ENCODE measurements around the gene KCNJ16.

The KCNJ16 gene

DNA sequence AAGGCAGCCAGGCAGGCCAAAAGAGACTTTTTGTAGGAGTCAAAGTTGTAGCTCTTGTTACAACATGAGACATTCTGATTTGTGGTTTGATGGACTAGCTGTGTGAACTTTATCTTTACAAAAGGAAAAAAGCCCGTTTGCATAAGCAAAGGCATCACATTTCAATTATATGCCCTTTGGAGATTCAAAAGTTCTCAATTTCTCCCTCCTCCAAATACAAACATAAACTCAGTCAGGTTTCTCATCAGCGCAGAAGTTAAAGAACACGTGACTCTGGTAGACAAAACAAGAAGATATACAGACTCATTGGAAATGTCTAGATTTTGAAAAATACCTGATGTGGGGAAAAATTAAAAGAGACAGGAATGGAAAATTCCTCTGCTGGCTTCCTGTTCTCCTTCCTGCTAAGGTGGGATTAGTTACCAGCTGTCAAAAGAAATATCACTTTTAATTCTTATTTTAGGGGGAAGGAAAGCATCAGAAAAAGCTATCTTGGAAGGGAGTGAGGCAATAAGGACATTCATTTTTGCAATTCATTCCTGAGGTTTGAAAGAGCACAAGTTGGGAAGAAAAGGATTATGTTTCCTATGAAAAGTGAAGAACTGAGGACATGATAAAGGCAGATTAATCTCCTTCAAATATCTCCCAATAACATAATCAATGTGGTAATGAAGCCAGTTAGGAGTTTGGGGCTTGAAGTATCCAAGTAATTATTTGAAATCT is 4.6 kb upstream of the KCNJ16 start:
- DNase-seq, result no peak

DNA sequence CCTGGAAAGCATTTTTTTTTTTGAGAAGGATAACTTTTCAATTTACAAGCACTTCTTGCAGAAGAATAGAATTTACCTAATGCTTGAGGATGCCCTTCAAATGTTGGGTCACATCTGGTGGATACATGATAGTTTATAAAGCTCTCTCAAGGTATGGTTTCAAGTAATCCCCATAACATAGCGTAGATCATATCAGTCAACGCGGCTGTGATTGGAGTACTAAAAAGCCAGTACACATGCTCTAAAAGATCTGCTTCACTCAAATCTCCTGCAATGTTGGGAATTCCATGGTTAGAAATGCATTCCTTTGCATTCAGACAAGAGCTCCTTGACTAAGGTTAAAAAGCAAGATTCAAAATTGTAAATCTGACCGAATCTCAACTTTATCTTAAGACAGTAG is 3.9 kb upstream of the KCNJ16 start:
- no peak for DNase-seq

DNA sequence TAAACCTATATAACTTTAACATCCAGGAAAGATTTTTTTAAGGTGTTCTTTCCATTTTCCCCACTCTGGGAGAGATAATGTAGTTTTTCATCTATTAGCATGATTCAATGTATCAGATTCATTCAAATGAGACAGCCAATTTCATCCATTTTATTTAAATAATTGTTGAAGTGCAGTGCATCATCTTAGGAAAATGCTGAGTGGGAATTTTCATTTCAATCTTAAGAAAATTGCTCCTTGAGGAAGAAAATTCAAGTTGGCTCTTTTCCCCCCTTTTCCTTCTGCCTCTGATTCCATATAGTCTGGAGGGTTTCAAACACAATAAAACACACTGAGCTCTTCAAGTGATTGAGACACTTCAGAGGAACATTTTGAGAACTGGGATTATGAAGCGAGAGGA is 3.4 kb upstream of the KCNJ16 start:
- no peak for DNase-seq

DNA sequence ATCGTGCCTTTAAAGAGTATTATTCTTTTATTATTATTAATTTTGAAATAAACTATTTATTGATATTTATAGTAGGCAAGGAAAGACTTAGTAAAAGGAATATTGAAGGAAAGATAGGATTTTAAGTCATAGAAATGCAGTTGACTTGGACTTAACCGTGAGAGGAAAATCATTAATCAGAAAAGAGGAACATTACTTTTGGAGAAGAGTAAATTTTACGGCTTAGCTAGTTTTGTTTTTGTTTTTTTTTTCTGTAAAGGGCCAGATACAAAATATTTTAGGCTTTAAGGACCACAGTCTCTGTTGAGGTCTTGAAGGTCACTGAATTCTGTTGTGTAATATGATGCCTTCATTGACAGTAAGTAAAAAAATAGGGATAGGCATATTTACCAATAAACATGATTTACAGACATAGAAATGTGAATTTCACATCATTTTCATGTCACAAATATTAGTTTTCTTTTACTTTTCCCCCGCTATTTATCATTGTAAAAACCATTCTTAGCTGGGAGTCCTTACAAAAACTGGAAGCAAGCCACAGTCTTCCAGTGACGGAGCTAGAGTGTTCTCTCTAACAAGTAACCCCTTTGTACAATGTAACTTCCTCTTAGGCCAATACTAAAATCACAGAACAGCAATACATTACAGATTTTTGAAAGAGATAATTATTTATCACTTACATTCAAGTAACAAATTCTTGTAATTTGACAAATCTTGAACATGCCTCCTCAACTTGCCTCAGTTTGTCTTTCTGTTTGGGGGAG is 2.3 kb upstream of the KCNJ16 start:
- DNase-seq, result no peak

DNA sequence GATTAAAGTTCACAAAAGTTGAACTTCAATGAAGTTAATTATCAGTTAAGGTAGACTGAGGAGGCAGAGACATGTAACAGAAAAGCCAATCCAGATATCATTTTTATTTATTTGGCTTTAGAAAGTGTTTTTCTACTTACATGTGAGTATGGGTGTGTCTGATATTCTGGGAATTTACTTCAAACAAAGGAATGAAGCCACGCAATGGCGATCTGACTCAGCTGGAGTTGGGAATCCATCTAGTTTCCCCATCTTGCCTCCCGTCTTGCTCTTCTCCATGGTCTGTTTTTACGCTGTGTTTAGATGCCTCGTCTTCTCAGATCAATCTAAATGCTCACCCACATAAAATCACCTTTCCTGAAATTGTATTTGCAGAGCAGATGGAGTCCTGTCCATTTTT is 1.7 kb upstream of the KCNJ16 start:
- DNase-seq, result no peak

DNA sequence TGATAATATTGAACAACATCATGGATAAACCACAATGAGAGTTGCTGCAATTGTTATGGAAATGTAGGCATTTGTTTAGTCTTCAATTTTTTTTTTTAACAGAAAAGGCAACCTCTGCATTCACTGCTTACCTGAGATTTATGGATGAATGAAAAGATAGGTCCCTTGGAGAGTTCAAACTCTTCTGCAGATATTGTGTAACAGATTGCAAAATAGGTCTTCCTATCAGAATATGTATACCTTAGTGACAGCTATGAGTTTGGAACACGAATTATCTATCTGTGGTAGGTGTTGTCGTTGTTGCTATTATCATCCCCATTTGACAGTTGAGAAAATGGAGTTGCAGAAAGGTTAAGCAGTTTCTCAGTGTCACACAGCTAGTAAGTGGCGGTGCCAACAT is 1.2 kb upstream of the KCNJ16 start:
- DNase-seq, result no peak

DNA sequence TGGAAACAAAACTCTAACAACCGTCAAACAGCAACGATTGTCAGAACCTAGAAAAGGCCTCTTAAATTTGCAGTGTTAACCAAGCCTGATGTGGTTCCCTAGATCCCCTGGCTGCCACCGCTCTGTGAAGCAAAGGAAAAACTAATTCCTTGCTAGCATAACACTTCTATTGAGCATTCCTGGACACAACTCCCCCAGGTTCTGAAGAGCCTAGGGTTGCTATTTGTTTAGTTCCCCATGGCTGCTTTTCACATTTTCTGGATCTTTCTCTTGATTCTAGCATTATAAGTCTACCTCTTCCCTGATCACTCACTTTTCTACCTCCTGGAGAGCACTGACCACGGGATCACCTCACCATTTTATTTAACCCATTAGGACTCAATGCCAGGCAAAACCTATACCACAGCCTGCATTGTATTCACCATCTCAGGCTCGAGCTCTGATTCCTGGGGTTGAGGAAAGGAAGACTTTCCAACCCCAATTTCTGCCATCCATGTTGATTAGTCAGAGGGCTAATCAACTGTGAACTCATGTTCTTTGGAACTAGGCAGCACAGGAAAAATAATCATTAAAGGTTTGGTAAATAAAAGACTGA is 692 bp upstream of the KCNJ16 start:
- DNase-seq, result no peak

DNA sequence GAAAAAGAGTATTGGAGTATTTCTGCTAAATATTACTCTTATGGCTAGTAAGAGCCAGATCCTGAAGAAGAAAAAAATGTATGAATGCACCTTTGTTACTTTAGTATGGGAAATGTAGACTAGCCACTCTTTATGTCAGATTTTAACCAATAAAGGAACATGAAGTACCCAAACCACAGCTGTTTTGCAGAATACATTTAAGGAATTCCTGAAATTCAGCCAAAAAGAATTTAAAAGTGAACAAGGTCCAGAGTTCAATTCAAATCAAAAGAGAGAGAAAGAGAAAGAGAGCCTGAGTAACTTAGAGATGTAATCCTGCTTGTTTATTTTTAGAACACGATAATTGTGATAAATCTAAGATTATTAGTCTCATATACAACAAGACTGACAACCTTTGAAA is 1.2 kb downstream of the KCNJ16 start:
- DNase-seq, result peak; percentile 15

DNA sequence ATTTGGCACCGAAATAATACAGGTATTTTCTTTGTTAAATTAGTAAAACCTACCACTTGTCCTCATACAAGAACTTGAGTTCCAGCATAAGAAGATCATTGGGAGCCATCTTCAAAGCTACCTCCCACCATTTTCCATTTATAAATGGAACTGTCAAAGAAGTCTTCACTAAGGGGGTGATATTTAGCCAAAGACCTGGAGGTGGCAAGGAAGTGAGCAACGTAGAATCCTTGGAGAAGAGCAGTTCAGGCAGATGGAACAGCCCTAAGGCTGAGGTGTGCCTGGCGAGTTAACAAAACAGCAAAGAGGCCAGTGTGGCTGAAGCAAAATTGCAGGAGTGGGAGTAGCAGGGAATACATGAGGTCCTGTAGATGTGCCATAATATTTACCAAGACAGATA is 1.8 kb downstream of the KCNJ16 start:
- DNase-seq, result no peak

DNA sequence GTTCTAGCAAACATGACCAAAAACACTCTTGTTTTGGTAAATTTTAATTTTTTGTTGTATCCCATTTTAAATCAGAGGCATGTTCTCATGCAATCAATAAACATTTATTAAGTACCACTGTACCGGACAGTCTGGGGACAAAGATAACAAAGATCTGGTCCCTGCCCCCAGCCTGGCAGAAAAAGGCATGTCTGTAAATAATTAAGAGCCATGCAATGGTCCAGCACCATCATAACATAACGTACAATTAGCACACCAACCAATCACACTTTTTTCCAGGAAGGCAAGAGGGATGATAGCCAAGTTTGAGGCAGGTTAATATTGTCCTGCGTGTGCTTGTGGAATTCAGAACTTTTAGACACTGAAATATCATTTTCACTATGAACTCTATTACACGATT is 3.5 kb downstream of the KCNJ16 start:
- no peak for DNase-seq

DNA sequence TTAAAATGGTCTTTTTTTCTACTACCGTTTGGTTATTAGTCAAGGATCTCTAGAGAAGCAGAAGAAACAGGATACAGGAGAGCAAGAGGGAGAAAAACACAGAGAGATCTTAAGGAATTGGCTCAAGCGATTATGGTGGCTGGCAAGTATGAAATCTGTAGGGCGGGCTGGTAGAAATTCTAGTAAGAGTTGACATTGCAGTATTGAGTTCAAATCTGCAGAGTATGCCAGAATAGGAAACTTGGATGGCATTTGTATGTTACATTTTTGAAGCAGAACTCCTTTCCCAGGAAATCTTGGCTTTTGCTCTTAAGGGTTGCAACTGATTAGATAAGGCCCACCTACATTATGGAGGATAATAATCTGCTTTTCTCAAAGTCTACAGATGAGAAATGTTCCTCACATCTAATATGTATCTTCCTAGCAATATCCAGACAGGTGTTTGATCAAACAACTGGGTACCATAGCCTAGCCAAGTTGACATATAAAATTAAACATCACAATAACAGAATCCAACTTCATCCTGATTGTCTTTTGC is 4.0 kb downstream of the KCNJ16 start:
- DNase-seq, result no peak

DNA sequence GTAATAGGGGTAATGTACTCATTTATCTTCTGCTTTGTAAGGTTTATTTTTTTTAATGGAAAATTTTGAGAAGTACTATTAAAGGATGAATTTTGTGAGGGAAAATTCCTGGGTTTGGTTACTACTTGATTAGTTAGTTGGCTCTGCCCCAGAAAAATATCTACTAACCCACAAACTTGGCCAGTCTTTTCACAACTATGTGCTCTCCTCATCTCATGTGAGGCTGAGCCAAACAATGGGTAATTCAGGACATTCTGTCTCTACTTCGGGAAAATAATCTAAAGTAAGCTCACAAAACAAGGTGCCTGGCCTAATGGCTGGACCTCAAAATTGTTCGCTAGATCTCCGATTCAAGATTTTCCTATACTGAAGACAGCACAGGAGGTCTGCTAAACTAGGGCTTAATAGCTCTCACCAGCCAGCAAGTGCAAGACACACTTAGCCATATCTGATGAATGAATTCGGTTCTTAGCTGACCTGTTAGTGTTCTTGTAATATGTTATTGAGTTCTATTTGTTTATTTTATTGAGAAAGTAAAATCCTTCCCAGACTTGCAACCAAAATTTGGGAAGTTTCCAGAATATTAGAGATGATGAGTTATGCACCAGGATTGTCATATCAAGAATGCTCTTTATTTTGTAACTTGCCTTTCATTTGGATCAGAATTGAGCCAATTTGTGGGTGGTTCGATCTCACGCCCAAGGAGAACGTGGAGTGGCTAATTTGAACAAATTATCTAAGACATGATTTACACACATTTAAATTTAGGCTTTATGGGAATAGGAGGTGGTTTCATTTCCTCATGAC is 5.7 kb downstream of the KCNJ16 start:
- DNase-seq, result peak; percentile 39

DNA sequence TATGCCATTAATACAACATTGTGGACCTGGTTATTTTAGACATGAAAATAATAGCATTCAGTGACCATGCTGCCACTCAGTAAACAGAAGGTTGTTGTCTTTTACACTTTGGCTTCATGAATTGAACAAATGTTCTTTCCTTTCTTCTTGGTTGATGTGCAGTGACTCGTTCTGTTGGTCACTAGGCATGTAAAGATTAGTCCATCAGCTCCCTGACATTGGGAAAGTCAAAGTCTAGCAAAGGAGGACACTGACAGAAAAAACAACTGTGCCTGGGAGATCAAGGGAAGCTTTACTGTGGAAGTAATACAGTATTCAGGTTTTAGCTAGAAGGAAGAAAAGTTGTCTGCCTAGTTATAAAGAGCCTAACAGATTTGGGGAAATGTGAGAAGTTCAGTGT is 6.9 kb downstream of the KCNJ16 start:
- no peak for DNase-seq

DNA sequence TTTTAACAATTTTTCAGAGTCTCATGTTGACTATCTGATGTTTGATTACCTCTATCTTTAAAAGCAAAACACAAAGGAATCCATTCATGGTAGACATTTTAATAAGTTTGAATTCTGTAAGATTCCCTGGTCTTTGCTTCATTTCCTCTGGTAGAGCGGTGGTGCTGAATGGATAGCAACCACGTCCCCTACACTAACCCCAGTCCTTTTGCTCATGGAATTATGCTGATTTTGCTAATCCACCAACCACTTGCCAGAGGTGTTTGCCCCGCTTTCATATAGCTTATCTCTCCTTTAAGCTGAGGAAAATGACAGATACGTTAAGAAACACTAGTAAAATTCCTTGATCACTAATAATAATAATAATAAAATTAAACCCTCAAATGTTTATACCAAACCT is 9.5 kb downstream of the KCNJ16 start:
- no peak for DNase-seq

DNA sequence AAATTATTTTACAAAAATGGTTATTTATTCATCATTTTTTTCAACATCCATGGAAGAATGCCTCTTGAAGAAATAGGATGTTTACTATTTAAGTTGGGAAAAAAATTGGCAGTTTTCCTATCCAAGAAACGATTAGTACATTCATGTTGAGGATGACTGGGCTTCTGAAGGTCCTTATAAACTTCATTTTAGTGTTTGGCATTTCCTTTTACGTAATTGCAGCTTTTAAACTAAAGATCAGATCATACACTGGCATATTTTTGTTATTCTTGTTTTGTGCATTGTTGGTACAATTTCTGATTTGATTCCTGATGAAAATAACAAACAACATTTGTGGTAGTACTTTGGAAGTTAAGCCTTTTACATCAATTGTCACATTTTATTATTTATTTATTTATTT is 11.5 kb downstream of the KCNJ16 start:
- DNase-seq, result peak; percentile 45

DNA sequence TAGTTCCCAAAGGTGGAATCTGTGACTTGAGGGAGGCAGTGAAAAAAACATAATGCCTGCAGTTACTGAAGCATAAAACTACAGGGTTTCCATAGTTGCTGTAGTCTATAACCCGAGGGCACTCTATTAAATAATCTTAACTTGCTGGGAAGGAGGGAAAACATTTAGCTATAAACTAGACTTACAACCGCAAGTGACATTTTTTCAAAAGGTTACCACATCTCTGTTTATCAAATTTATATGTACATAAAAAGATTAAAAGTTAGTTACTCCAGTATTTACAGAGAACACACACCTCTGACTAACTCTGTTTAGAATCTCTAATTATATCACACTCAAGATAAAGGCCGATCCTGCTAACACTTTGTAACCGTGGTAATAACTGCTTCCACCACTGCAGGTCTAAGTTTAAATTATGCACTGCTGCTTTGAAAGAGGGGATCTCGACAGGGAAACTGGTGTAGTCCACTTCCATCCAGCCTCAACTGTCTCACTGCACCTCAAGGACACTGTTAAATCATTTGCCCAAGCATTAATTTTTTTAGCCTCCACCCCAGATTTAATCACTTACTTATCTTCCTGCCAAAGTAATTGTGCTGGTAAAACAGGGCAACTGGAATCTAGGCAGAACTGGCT is 14.6 kb downstream of the KCNJ16 start:
- no peak for DNase-seq

DNA sequence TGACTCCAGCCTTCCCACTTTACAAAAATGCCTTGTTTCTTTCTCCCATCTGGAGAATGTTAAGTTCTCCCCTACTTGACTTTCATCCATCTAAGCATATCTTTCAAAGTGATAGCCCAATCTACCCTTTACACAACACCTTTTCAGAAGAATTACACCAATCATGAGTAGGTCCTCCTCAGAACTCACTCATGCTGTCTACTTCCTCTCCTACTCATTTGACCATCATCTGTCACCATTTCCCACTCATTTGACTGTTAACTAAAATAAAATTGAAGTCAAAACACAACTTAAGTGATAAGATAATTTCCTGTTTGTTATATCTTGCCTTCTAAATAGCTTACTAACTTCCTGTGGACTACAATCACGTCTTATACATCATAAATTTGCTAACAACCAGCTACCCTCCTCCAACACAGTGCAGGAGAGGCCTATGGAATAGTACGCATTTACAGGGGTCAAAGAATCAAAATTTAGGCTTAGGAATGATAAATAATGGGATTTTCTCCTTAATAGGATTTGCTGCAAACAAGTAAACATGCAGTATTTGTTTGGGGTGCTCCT is 16.1 kb downstream of the KCNJ16 start:
- DNase-seq, result no peak

DNA sequence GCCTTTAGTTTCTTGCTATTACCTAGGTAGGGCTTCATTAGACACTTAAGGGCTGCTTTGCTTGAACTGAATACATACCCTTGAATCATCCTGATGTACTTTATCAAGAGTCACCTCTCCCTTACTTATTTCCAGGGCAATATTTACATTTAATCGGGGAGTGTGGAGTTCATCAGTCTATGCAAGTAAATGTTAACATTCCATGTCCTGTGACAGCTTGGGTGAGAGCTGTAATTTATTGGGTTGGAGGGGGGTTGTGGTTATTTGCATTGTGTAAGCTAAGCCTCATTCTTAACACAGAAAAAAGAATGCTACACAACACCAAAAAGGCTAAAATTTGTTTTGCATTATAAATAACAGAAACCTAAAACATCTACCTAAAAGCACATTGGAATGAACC is 16.7 kb downstream of the KCNJ16 start:
- peak; percentile 19 for DNase-seq

DNA sequence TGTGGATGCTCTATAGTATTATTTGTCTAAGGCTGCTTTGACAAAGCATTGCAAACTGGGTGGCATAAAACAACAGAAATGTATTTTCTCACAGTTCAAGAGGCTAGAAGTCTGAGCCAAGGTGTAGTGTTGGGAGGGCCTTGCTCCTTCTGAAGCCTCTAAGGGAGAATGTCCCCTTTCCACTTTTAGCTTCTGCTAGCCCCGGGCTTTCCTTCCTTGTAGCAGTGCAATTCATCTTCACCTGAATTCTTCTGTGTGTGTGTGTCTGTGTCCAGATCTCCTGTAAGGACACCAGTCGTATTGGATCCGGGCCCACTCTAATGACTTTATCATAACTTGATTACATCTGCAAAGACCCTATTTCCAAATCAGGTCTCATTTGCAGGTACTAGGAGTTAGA is 18.1 kb downstream of the KCNJ16 start:
- DNase-seq, result no peak

DNA sequence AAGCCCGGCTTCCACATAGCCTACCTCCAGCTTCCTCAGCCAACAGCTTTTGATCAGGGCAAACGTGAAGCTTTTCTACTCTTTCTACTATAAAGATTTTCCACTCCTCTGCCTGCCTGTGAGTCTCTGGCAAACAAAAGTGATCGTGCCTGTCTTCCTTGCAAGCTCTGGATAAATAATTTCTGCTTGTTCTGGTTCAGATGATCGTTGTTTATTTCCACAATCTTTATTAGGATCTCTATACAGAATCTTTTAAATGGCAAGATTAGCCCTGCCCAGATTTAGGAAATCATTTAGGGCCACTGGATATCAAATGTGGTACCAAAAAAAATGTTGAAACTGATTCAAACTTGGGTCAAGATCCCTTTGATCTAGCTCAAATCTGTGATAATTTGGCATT is 20.4 kb downstream of the KCNJ16 start:
- DNase-seq, result no peak

DNA sequence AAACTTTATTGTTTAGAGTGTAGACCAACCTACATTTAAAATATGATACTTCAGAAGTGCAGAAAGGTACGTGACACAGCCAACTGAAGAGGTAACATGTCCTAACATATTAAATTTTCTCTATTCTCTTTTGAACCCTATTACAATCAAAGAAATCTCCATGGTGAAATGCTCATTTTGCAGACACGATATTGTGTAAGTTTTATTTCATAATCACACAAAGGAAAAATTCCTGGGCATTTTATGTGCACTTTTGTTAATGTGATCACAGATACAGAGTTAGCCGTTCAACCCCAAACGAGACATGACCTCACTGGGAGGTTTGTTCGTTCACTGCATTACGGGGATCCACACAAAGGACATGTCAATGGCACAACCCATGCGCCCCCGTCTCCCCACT is 21.8 kb downstream of the KCNJ16 start:
- DNase-seq, result no peak

DNA sequence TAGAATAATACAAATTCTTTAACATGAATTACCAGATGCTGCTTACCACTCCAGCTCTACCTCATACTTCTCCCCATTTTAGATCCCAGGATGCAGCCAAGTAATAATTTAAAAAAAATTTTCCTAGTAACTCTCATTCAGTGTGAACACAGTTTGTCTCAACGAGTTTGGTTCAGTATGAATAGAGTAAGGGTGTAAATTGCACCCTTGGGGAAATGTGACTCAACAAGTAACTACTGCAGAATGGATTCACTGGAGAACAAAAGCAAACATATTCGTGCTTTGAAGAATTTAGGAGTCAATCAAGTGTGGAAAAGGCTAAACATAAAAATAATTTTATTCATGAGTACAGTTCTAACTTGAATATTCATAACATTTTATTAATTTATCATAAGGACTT is 23.0 kb downstream of the KCNJ16 start:
- DNase-seq, result no peak
